ENCODE results near the gene ZNF525. TPM values are rescaled to one million over a fixed set of nuclear protein-coding genes. Genes with fewer than 3 reads are reported as not detected.
"Not testable (repeated sequence)": the region's sequence is repeated elsewhere in the genome, so short reads cannot be mapped to it uniquely, and the experiment has no call there.

ZNF525 gene
- total RNA-seq, 1 experiment from 2014 or later, result 9.2 TPM

DNA sequence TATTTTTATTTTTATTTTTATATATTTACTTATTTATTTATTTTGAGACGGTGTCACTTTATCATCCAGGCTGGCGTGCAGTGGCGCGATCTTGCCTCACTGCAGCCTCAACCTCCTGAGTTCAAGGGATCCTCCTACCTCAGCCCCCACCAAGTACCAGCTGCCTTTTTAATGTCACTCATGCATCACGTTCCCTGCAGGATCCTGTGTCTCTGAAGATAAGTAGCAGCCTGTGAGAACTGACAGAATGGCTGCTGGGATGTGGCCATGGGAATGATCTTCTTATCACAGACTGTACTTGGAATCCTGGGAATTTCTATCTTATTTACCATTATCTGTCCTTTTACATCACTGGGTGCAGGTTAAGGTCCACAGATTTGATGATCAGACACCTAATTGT is 57.0 kb downstream of the ZNF525 start:
- H3K36me3 ChIP-seq (ENCODE audit: insufficient read depth, low read length, poor library complexity, severe bottlenecking), result no peaks in the 10 kb centered on the region
- H3K4me3 ChIP-seq (ENCODE audit: low read depth, low read length, poor library complexity, severe bottlenecking), result no peak overlapping the region
- BruUV-seq (replicated peaks), result no TSS peak
- H3K27ac ChIP-seq (ENCODE audit: low read depth, low read length, poor library complexity, severe bottlenecking), result no peak overlapping the region
- H3K27me3 ChIP-seq (replicated peaks; ENCODE audit: insufficient read depth, low read depth, low read length, poor library complexity), result no peaks in the 10 kb centered on the region
- intact Hi-C loops (cut with micrococcal nuclease; ENCODE audit: unreplicated experiment), result no loop called here
- ChIA-PET POLR2A (ENCODE audit: low non-redundant PET) (no interaction called here), CTCF (no interaction called here)
- no peak for DNase-seq (ENCODE audit: low spot score)
- no peaks in the 10 kb centered on the region for H3K4me1 ChIP-seq (ENCODE audit: insufficient read depth, low read length, poor library complexity, severe bottlenecking)
- no peak for TF ChIP-seq EZH2 (IDR thresholded peaks at IDR 0.05; ENCODE audit: borderline replicate concordance, low read depth, low read length, poor library complexity, severe bottlenecking)
- TF ChIP-seq, protein P1, sequence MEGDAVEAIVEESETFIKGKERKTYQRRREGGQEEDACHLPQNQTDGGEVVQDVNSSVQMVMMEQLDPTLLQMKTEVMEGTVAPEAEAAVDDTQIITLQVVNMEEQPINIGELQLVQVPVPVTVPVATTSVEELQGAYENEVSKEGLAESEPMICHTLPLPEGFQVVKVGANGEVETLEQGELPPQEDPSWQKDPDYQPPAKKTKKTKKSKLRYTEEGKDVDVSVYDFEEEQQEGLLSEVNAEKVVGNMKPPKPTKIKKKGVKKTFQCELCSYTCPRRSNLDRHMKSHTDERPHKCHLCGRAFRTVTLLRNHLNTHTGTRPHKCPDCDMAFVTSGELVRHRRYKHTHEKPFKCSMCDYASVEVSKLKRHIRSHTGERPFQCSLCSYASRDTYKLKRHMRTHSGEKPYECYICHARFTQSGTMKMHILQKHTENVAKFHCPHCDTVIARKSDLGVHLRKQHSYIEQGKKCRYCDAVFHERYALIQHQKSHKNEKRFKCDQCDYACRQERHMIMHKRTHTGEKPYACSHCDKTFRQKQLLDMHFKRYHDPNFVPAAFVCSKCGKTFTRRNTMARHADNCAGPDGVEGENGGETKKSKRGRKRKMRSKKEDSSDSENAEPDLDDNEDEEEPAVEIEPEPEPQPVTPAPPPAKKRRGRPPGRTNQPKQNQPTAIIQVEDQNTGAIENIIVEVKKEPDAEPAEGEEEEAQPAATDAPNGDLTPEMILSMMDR (conservative IDR thresholded peaks at IDR 0.05; ENCODE audit: low read depth, low read length), result no peak
- H3K9me3 ChIP-seq (ENCODE audit: low read depth, low read length, poor library complexity, severe bottlenecking), result no peaks in the 10 kb centered on the region

DNA sequence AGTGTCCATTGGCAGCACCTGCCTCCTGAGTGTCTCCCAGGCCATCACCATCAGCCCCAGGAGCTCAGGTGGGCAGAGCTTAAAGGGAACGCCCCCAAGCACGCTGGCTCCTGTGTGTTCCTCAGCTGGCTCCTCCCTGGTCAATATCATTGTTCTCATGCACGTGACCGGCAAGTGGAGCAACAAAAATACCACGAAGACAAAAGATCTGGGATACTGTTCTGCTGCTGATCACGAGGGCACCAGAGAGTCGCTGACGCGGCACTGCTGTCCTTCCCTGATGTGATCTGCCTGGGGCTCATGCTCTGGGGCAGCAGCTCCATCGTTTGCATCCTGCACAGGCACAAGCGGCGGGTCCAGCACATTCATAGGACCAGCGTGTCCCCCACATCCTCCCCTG is 57.6 kb downstream of the ZNF525 start:
- BruUV-seq (replicated peaks); POLR2A ChIA-PET (ENCODE audit: low non-redundant PET); H3K36me3 ChIP-seq (ENCODE audit: insufficient read depth, low read length, poor library complexity, severe bottlenecking); H3K27me3 ChIP-seq (replicated peaks; ENCODE audit: insufficient read depth, low read depth, low read length, poor library complexity); H3K27ac ChIP-seq (ENCODE audit: low read depth, low read length, poor library complexity, severe bottlenecking); CTCF ChIA-PET; H3K4me1 ChIP-seq (ENCODE audit: insufficient read depth, low read length, poor library complexity, severe bottlenecking); H3K9me3 ChIP-seq (ENCODE audit: low read depth, low read length, poor library complexity, severe bottlenecking); intact Hi-C loops (cut with micrococcal nuclease; ENCODE audit: unreplicated experiment); DNase-seq (ENCODE audit: low spot score); H3K4me3 ChIP-seq (ENCODE audit: low read depth, low read length, poor library complexity, severe bottlenecking): not testable (repeated sequence)

DNA sequence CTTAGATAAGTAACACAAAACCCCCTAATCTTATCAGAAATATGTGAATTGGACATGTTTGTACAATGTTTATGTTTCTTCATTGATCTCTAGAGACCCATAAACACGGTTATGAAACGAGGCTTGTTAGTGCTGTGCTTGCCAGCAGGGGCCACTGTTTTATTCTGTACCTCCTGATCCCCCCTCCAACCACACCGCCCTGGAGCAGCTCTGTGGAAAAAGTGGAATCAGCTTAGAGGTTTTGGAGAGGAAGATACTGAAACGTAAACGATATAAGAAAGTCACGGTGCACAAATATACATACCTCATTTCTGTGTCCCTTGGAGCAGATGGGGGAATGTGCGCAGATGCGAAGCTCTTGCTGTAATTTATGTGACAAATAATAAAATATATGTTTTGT is 58.2 kb downstream of the ZNF525 start:
- H3K9me3 ChIP-seq (ENCODE audit: low read depth, low read length, poor library complexity, severe bottlenecking); intact Hi-C loops (cut with micrococcal nuclease; ENCODE audit: unreplicated experiment); CTCF ChIA-PET; H3K4me1 ChIP-seq (ENCODE audit: insufficient read depth, low read length, poor library complexity, severe bottlenecking); POLR2A ChIA-PET (ENCODE audit: low non-redundant PET); H3K27ac ChIP-seq (ENCODE audit: low read depth, low read length, poor library complexity, severe bottlenecking); H3K27me3 ChIP-seq (replicated peaks; ENCODE audit: insufficient read depth, low read depth, low read length, poor library complexity); BruUV-seq (replicated peaks); H3K4me3 ChIP-seq (ENCODE audit: low read depth, low read length, poor library complexity, severe bottlenecking); H3K36me3 ChIP-seq (ENCODE audit: insufficient read depth, low read length, poor library complexity, severe bottlenecking): not testable (repeated sequence)
- TF ChIP-seq, protein P1 (conservative IDR thresholded peaks at IDR 0.05; ENCODE audit: low read depth, low read length), result peak; percentile 34; the same call in 1 of the 2 replicates
- peak; percentile 61 for DNase-seq (ENCODE audit: low spot score)

DNA sequence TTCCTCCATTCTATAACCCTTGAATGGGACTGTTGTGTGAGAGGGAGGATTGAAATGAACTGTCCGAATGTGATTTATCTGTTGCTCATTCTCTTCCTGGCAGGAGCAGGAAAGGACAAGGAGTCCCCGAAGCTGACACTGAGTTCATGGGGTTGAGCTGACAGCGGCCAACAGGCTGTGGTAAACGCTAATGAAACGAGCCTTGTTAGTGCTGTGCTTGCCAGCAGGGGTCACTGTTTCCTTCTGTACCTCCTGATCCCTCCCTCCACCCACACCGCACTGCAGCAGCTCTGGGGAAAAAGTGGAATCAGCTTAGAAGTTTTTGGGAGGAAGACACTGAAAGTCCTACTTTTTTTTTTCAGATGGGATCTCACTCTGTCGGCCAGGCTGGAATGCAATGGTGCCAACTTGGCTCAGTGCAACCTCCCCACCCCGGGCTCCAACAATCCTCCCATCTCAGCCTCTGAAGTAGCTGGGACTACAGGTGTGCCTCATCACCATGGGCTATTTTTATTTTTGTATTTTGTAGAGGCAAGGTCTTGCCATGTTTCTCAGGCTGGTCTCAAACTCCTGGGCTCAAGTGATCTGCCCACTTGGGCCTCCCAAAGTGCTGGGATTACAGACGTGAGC is 59.6 kb downstream of the ZNF525 start:
- POLR2A ChIA-PET (ENCODE audit: low non-redundant PET), result interaction anchor here (0.6 kb wide), 1 partner anchor 699 kb away, joined by 4 read pairs; no protein-coding TSS in a partner anchor
- no peaks in the 10 kb centered on the region for H3K27me3 ChIP-seq (replicated peaks; ENCODE audit: insufficient read depth, low read depth, low read length, poor library complexity)
- intact Hi-C loops (cut with micrococcal nuclease; ENCODE audit: unreplicated experiment), result loop anchor here (5.0 kb wide), 1 partner anchor 322 kb away; no protein-coding TSS in a partner anchor
- no peaks in the 10 kb centered on the region for H3K4me1 ChIP-seq (ENCODE audit: insufficient read depth, low read length, poor library complexity, severe bottlenecking)
- H3K36me3 ChIP-seq (ENCODE audit: insufficient read depth, low read length, poor library complexity, severe bottlenecking), result no peaks in the 10 kb centered on the region
- H3K9me3 ChIP-seq (ENCODE audit: low read depth, low read length, poor library complexity, severe bottlenecking), result no peaks in the 10 kb centered on the region
- H3K4me3 ChIP-seq (ENCODE audit: low read depth, low read length, poor library complexity, severe bottlenecking), result no peak overlapping the region
- H3K27ac ChIP-seq (ENCODE audit: low read depth, low read length, poor library complexity, severe bottlenecking), result no peak overlapping the region
- peak; percentile 75 for DNase-seq (ENCODE audit: low spot score)
- TF ChIP-seq EZH2 (IDR thresholded peaks at IDR 0.05; ENCODE audit: borderline replicate concordance, low read depth, low read length, poor library complexity, severe bottlenecking), result no peak
- TF ChIP-seq, protein P1 (conservative IDR thresholded peaks at IDR 0.05; ENCODE audit: low read depth, low read length), result peak; percentile 79
- CTCF ChIA-PET, result interaction anchor here (0.7 kb wide), 1 partner anchor 858 kb away, joined by 6 read pairs; no protein-coding TSS in a partner anchor
- no TSS peak for BruUV-seq (replicated peaks)
